ENCODE measurements around the gene FOXN4.

DNA sequence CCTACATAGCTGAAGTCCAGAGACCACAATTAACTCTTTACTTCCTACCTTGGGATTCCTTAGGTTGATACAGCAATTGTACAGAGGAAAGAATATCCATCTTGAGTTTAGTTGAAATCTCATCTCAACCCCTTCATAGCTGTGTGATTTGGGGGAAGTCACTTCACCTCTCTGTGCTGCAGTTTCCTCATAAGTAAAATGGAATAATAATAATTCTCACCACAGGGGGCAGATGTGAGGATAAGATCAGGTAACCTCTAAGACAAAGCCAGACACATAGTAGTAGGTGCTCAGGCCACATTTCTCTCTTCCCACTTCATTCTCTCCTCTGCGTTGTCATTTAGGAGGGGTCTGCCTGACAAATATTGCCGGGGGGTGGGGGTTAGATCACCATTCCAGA is 6.7 kb downstream of the FOXN4 start:
- TF ChIP-seq, protein P1, sequence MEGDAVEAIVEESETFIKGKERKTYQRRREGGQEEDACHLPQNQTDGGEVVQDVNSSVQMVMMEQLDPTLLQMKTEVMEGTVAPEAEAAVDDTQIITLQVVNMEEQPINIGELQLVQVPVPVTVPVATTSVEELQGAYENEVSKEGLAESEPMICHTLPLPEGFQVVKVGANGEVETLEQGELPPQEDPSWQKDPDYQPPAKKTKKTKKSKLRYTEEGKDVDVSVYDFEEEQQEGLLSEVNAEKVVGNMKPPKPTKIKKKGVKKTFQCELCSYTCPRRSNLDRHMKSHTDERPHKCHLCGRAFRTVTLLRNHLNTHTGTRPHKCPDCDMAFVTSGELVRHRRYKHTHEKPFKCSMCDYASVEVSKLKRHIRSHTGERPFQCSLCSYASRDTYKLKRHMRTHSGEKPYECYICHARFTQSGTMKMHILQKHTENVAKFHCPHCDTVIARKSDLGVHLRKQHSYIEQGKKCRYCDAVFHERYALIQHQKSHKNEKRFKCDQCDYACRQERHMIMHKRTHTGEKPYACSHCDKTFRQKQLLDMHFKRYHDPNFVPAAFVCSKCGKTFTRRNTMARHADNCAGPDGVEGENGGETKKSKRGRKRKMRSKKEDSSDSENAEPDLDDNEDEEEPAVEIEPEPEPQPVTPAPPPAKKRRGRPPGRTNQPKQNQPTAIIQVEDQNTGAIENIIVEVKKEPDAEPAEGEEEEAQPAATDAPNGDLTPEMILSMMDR (conservative IDR thresholded peaks at IDR 0.05 in 1 of 2, IDR thresholded peaks at IDR 0.05 in 1 of 2; ENCODE audit: low read depth in 1 of 2, low read length in 2 of 2) = no peak
- TF ChIP-seq EZH2 (IDR thresholded peaks at IDR 0.05; ENCODE audit: low read length, missing control alignments) = no peak

Data from fibroblast of lung (primary cell).